NB4 (cell line): ENCODE data around the gene MMP8.

Source experiments
- CTCF ChIP-seq: IDR thresholded peaks from one replicate; pipeline ENCODE4 v1.5.1; 2012; ENCODE audit warnings: low read depth, low read length
- MAX ChIP-seq: IDR thresholded peaks from 2 replicates; pipeline ENCODE4 v1.6.1; 2011; ENCODE audit warnings: low read depth, low read length

- TF ChIP-seq CTCF = no peak
- no peak for TF ChIP-seq MAX
Observed at GRCh38 chr11:102662607-102663006, 62.1 kb downstream of the MMP8 start.
